ENCODE results near the gene CDK5.

The CDK5 gene

GRCh38 chr7:151078233-151079040 is 20.7 kb upstream of the CDK5 start:
- peak overlapping the region; percentile 5; the same call in 1 of the 2 replicates for H3K4me2 ChIP-seq (ENCODE audit: low read length)
- TF ChIP-seq CTCF (IDR thresholded peaks at IDR 0.05; ENCODE audit: low read depth, low read length): no peak
- no peak for TF ChIP-seq EZH2phosphoT487 (IDR thresholded peaks at IDR 0.05; ENCODE audit: low read depth)
- H3K79me2 ChIP-seq (ENCODE audit: low read length): peaks cover 43% of the 10 kb centered on the region
- H3K36me3 ChIP-seq (replicated peaks; ENCODE audit: low read depth, low read length): peaks cover 20% of the 10 kb centered on the region
- no peak overlapping the region for H3K27ac ChIP-seq (ENCODE audit: low read length)
- H4K20me1 ChIP-seq (ENCODE audit: insufficient read depth, low read length): no peaks in the 10 kb centered on the region
- H3K27me3 ChIP-seq (ENCODE audit: low read depth, low read length): no peaks in the 10 kb centered on the region
- no peak overlapping the region for H3K9ac ChIP-seq (ENCODE audit: low read length)
- peaks cover 35% of the 10 kb centered on the region for H3K4me1 ChIP-seq (ENCODE audit: low read length)
- H3K4me3 ChIP-seq (ENCODE audit: low read length): no peak overlapping the region
- H2AFZ ChIP-seq (ENCODE audit: low read depth, low read length): no peak overlapping the region
- no peaks in the 10 kb centered on the region for H3K9me3 ChIP-seq (ENCODE audit: insufficient read depth, low read length)

DNA sequence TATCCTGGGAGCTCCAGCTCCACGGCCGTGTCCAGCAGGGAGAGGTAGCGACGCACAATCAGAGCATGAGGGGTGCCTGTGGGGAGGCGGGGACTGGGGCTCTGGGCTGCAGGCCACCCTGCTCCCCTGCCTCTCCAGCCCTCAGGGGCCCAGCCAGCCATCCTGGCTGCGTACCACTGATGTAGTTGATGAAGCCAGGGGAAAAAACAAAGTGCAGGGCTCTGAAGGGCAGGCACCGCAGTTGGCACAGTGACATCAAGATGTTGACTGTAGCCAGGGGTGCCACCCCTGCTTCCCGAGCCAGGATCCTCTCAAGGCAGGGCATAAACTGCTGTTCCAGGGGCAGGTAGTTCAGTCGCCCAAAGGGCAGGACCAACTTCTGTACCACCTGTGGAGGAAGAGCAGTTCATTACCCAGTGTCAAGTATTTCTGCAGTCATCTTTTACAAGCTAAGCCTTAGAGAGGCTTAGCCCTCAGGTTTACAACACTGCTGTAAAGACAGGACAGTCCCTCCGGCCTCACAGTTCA is 20.1 kb upstream of the CDK5 start:
- Histone ChIP-seq H3K27ac (ENCODE audit: low read length) (peak overlapping the region; percentile 17; the same call in 1 of the 2 replicates), H3K9ac (ENCODE audit: low read length) (no peak overlapping the region), H3K4me3 (ENCODE audit: low read length) (no peak overlapping the region), H4K20me1 (ENCODE audit: insufficient read depth, low read length) (no peaks in the 10 kb centered on the region), H3K27me3 (ENCODE audit: low read depth, low read length) (no peaks in the 10 kb centered on the region), H3K79me2 (ENCODE audit: low read length) (peaks cover 40% of the 10 kb centered on the region), H2AFZ (ENCODE audit: low read depth, low read length) (no peak overlapping the region), H3K36me3 (replicated peaks; ENCODE audit: low read depth, low read length) (peaks cover 20% of the 10 kb centered on the region), H3K9me3 (ENCODE audit: insufficient read depth, low read length) (no peaks in the 10 kb centered on the region), H3K4me1 (ENCODE audit: low read length) (peaks cover 35% of the 10 kb centered on the region), H3K4me2 (ENCODE audit: low read length) (no peak overlapping the region)
- TF ChIP-seq CTCF (IDR thresholded peaks at IDR 0.05; ENCODE audit: low read depth, low read length): no peak
- no peak for TF ChIP-seq EZH2phosphoT487 (IDR thresholded peaks at IDR 0.05; ENCODE audit: low read depth)

GRCh38 chr7:151076863-151077704 is 19.4 kb upstream of the CDK5 start:
- peaks cover 31% of the 10 kb centered on the region for H3K4me1 ChIP-seq (ENCODE audit: low read length)
- no peaks in the 10 kb centered on the region for H4K20me1 ChIP-seq (ENCODE audit: insufficient read depth, low read length)
- no peak overlapping the region for H3K4me3 ChIP-seq (ENCODE audit: low read length)
- H3K4me2 ChIP-seq (ENCODE audit: low read length): no peak overlapping the region
- peaks cover 33% of the 10 kb centered on the region for H3K79me2 ChIP-seq (ENCODE audit: low read length)
- peaks cover 20% of the 10 kb centered on the region for H3K36me3 ChIP-seq (replicated peaks; ENCODE audit: low read depth, low read length)
- H3K9ac ChIP-seq (ENCODE audit: low read length): no peak overlapping the region
- H3K27me3 ChIP-seq (ENCODE audit: low read depth, low read length): no peaks in the 10 kb centered on the region
- H3K9me3 ChIP-seq (ENCODE audit: insufficient read depth, low read length): no peaks in the 10 kb centered on the region
- no peak overlapping the region for H3K27ac ChIP-seq (ENCODE audit: low read length)
- no peak overlapping the region for H2AFZ ChIP-seq (ENCODE audit: low read depth, low read length)
- TF ChIP-seq CTCF (IDR thresholded peaks at IDR 0.05; ENCODE audit: low read depth, low read length) (no peak), EZH2phosphoT487 (IDR thresholded peaks at IDR 0.05; ENCODE audit: low read depth) (no peak)

- H3K9ac ChIP-seq (ENCODE audit: low read length): no peak overlapping the region
- H3K9me3 ChIP-seq (ENCODE audit: insufficient read depth, low read length): no peaks in the 10 kb centered on the region
- TF ChIP-seq CTCF (IDR thresholded peaks at IDR 0.05; ENCODE audit: low read depth, low read length) (no peak), EZH2phosphoT487 (IDR thresholded peaks at IDR 0.05; ENCODE audit: low read depth) (no peak)
- no peak overlapping the region for H3K4me3 ChIP-seq (ENCODE audit: low read length)
- no peaks in the 10 kb centered on the region for H3K27me3 ChIP-seq (ENCODE audit: low read depth, low read length)
- no peak overlapping the region for H3K27ac ChIP-seq (ENCODE audit: low read length)
- peaks cover 20% of the 10 kb centered on the region for H3K4me1 ChIP-seq (ENCODE audit: low read length)
- H3K79me2 ChIP-seq (ENCODE audit: low read length): peaks cover 24% of the 10 kb centered on the region
- no peak overlapping the region for H2AFZ ChIP-seq (ENCODE audit: low read depth, low read length)
- H4K20me1 ChIP-seq (ENCODE audit: insufficient read depth, low read length): no peaks in the 10 kb centered on the region
- H3K36me3 ChIP-seq (replicated peaks; ENCODE audit: low read depth, low read length): peaks cover 23% of the 10 kb centered on the region
- H3K4me2 ChIP-seq (ENCODE audit: low read length): no peak overlapping the region
Observed at GRCh38 chr7:151075978-151076426, 18.3 kb upstream of the CDK5 start.
